Liver (tissue), 9 donors: ENCODE measurements around the gene SGCD. TPM values are rescaled to one million over a fixed set of nuclear protein-coding genes. Genes with fewer than 3 reads are reported as not detected.

ENCODE experiments used
- DNase-seq: peaks from one replicate; pipeline ENCODE4 v3.0.0-alpha.2; 2017; ENCODE audit warnings: low spot score
- H3K27ac ChIP-seq, 2 donors: one replicate each; pipeline ENCODE4 v1.7.0; 2013; ENCODE audit warnings: inconsistent platforms in 2 of 2, low read length in 2 of 2, control low read depth in 1 of 2, low read depth in 1 of 2, mild to moderate bottlenecking in 1 of 2
- H3K27me3 ChIP-seq, 4 donors: one replicate each; pipeline versions ENCODE4 v1.6.1 to v1.7.0; 2013; ENCODE audit warnings: low read length in 3 of 4, inconsistent platforms in 1 of 4, mild to moderate bottlenecking in 1 of 4, moderate library complexity in 1 of 4; ENCODE audit not compliant: control insufficient read depth in 4 of 4, insufficient read depth in 4 of 4
- H3K36me3 ChIP-seq, 4 donors: one replicate each; pipeline versions ENCODE4 v1.6.1 to v1.7.0; 2013; ENCODE audit warnings: low read length in 3 of 4, mild to moderate bottlenecking in 3 of 4, low read depth in 1 of 4, moderate library complexity in 1 of 4; ENCODE audit not compliant: control insufficient read depth in 4 of 4, insufficient read depth in 3 of 4
- H3K4me1 ChIP-seq, 4 donors: one replicate each; pipeline versions ENCODE4 v1.6.1 to v1.7.0; 2013; ENCODE audit warnings: low read length in 3 of 4, mild to moderate bottlenecking in 3 of 4, moderate library complexity in 1 of 4; ENCODE audit not compliant: control insufficient read depth in 4 of 4, insufficient read depth in 4 of 4
- H3K4me3 ChIP-seq, 3 donors: one replicate each; pipeline versions ENCODE4 v1.6.1 to v1.7.0; 2013; ENCODE audit warnings: low read length in 3 of 3, control low read depth in 1 of 3, low read depth in 1 of 3, mild to moderate bottlenecking in 1 of 3
- H3K9ac ChIP-seq, 2 donors: one replicate each; pipeline ENCODE4 v1.7.0; 2013; ENCODE audit warnings: low read length in 2 of 2, mild to moderate bottlenecking in 2 of 2, moderate library complexity in 2 of 2, control low read depth in 1 of 2, low read depth in 1 of 2
- H3K9me3 ChIP-seq, 4 donors: one replicate each; pipeline versions ENCODE4 v1.6.1 to v1.7.0; 2013; ENCODE audit warnings: low read length in 3 of 4; ENCODE audit not compliant: control insufficient read depth in 4 of 4
- FOXA1 ChIP-seq: IDR thresholded peaks from 2 replicates; pipeline ENCODE4 v1.6.1; 2016; ENCODE audit warnings: antibody characterized with exemption
- FOXA2 ChIP-seq: IDR thresholded peaks from 2 replicates; pipeline ENCODE4 v1.6.1; 2016; ENCODE audit warnings: antibody characterized with exemption
- GABPA ChIP-seq, 2 donors: IDR thresholded peaks in 1 of 2; conservative IDR thresholded peaks in 1 of 2; 2 replicates each; pipeline ENCODE4 v1.6.1; 2016; ENCODE audit warnings: antibody characterized with exemption in 2 of 2, mild to moderate bottlenecking in 1 of 2, moderate library complexity in 1 of 2
- HNF4A ChIP-seq, 2 donors: conservative IDR thresholded peaks; 2 replicates each; pipeline ENCODE4 v1.6.1; 2016; ENCODE audit warnings: antibody characterized with exemption in 2 of 2, mild to moderate bottlenecking in 2 of 2
- HNF4G ChIP-seq: IDR thresholded peaks from 2 replicates; pipeline ENCODE4 v1.6.1; 2016; ENCODE audit warnings: antibody characterized with exemption
- JUND ChIP-seq, 2 donors: IDR thresholded peaks; 2 replicates each; pipeline ENCODE4 v1.6.1; 2016; ENCODE audit warnings: antibody characterized with exemption in 2 of 2
- NR2F2 ChIP-seq: IDR thresholded peaks from 2 replicates; pipeline ENCODE4 v1.6.1; 2016; ENCODE audit warnings: antibody characterized with exemption
- RAD21 ChIP-seq, 2 donors: IDR thresholded peaks; 2 replicates each; pipeline ENCODE4 v1.6.1; 2016; ENCODE audit warnings: antibody characterized with exemption in 2 of 2, mild to moderate bottlenecking in 2 of 2
- REST ChIP-seq: IDR thresholded peaks from 2 replicates; pipeline ENCODE4 v1.6.1; 2016; ENCODE audit warnings: antibody characterized with exemption, mild to moderate bottlenecking
- RXRA ChIP-seq, 2 donors: IDR thresholded peaks; 2 replicates each; pipeline ENCODE4 v1.6.1; 2017 to 2018; ENCODE audit warnings: antibody characterized with exemption in 2 of 2, mild to moderate bottlenecking in 1 of 2
- TAF1 ChIP-seq: conservative IDR thresholded peaks from 2 replicates; pipeline ENCODE4 v1.6.1; 2016; ENCODE audit warnings: antibody characterized with exemption, mild to moderate bottlenecking
- YY1 ChIP-seq: IDR thresholded peaks from 2 replicates; pipeline ENCODE4 v1.6.1; 2016; ENCODE audit warnings: antibody characterized with exemption, mild to moderate bottlenecking
- ZBTB33 ChIP-seq: IDR thresholded peaks from 2 replicates; pipeline ENCODE4 v1.6.1; 2016; ENCODE audit warnings: antibody characterized with exemption
- WGBS: extraction: QIAGEN DNeasy Blood & Tissue Kit; methylation state at CpG from one replicate; pipeline ENCODE4 v1.1.7; 2013; 5-methylcytosine and 5-hydroxymethylcytosine counted together
- polyA plus RNA-seq, 2 donors: library from polyadenylated mRNA; stranded (reverse) in 1 of 2; unstranded in 1 of 2; fragments of 200-250 nt in 1 of 2; fragments of >200 nt in 1 of 2; fragmentation: Nextera tagmentation in 1 of 2; extraction: Ambion mirVana in 1 of 2; gene quantifications; one replicate each; pipeline versions ENCODE4 v1.2.1 to v1.2.3, GENCODE V29; 2013 to 2015
- total RNA-seq, 2 donors: library from RNA; depleted of rRNA; stranded (reverse); fragments of >200 nt; gene quantifications; one replicate each; pipeline ENCODE4 v1.2.3, GENCODE V29; 2014
- TF ChIP-seq, protein P1 (sequence below): IDR thresholded peaks from 2 replicates; pipeline ENCODE4 v1.6.1; 2016; ENCODE audit warnings: antibody characterized with exemption
- TF ChIP-seq, protein P2 (sequence below): IDR thresholded peaks from 2 replicates; pipeline ENCODE4 v1.6.1; 2016; ENCODE audit warnings: antibody characterized with exemption
- donor health status: healthy.
- donor health status: healthy.
- donor health status: healthy.
- donor health status: healthy.
- donor health status: healthy.

Gene SGCD
- total and polyA plus RNA-seq, 4 donors, result 0.35 to 1.7 (median 1.0) TPM

DNA sequence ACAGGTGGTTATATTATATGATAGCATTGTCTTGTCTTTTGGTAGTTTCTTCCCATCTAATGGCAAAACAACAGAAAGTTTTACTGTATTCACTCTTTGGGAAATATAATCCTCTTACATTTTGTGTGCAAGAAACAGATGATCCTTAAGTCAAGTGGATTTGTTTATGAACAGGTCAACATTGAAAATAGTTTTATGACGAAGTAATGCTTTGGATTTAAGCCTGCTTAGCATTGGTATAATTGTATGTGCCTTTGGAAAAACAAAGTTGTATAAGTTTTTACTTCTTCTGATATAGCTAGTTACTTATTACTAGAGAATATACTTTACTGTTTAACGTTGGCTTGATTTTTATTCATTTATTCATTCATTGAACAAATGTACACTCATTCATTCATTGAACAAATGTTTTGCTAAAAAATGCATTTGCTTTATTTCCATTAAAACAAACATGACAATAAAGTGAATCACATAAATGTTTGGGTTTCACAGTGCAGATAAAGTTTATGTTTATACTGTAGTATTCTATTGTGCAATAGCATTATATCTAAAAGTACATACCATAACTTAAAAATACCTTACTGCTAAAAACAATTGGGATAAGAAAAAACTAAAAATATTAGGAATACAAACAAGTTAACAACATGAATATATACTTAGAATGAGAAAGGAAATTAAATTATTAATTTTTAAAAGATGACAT is 12.3 kb downstream of the SGCD start:
- Histone ChIP-seq H3K36me3 (no peaks in the 10 kb centered on the region), H3K9me3 (no peaks in the 10 kb centered on the region), H3K9ac (no peak overlapping the region), H3K4me3 (no peak overlapping the region), H3K27me3 (no peaks in the 10 kb centered on the region), H3K4me1 (no peaks in the 10 kb centered on the region), H3K27ac (no peak overlapping the region)
- 80% methylated on average over 2 of the region's 2 CpGs for WGBS
- TF ChIP-seq FOXA2, result no peak
- no peak for TF ChIP-seq HNF4G
- TF ChIP-seq ZBTB33, result no peak
- TF ChIP-seq TAF1, result no peak
- TF ChIP-seq, protein P1, sequence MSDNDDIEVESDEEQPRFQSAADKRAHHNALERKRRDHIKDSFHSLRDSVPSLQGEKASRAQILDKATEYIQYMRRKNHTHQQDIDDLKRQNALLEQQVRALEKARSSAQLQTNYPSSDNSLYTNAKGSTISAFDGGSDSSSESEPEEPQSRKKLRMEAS, result no peak
- no peak for TF ChIP-seq GABPA (IDR thresholded peaks at IDR 0.05 in 1 of 2, conservative IDR thresholded peaks at IDR 0.05 in 1 of 2)
- TF ChIP-seq FOXA1, result no peak
- DNase-seq, result no peak

DNA sequence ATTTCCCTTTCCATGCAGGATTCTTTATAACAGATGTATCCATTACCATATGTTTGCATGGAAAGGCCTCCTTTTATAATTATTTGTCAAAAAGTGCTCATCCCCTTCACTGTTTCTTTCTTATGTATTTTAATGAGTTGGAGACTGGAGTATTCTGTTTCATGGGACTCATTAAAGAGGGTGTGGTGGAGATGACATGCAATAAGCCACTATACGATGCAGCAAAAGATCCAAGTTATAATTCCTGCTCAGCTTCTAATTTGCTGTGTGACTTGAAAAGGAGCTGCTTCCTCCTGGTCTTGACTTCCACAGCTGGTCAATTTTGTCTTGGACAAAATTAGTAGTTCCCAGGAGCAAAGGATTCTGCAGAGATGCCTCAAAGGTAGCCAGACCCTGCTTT is 13.9 kb downstream of the SGCD start:
- no peak overlapping the region for H3K27ac ChIP-seq
- no peaks in the 10 kb centered on the region for H3K27me3 ChIP-seq
- TF ChIP-seq RXRA (IDR thresholded peaks at IDR 0.05) (no peak), HNF4G (no peak), FOXA1 (no peak), JUND (IDR thresholded peaks at IDR 0.05) (no peak), YY1 (no peak), NR2F2 (no peak), RAD21 (IDR thresholded peaks at IDR 0.05) (no peak)
- TF ChIP-seq, protein P2, sequence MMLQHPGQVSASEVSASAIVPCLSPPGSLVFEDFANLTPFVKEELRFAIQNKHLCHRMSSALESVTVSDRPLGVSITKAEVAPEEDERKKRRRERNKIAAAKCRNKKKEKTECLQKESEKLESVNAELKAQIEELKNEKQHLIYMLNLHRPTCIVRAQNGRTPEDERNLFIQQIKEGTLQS, result no peak
- TF ChIP-seq, protein P1, result no peak
- DNase-seq, result no peak
- H3K4me1 ChIP-seq, result no peaks in the 10 kb centered on the region
- H3K9me3 ChIP-seq, result no peaks in the 10 kb centered on the region
- no peaks in the 10 kb centered on the region for H3K36me3 ChIP-seq
- 80% methylated on average over 1 of the region's 1 CpG for WGBS
- no peak overlapping the region for H3K4me3 ChIP-seq
- H3K9ac ChIP-seq, result no peak overlapping the region

DNA sequence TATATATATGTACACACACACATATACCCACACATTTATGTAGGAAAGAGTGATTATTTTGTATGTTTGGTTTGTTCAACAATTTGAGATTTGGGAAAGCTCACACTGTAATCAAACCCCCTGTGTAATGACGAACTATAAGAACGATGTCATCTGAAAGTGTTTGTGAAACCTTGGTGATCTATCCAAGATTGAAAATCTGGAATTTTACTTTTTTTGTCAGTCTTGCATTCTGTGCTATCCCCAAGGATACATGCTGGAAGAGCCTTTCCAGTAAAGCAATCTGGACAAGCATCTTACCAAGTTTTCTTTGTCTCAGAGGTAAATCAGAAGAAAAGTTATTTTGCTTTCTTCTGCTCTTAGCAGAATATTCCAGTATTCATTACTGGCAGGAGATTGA is 23.3 kb downstream of the SGCD start:
- WGBS, result 95% methylated on average over 2 of the region's 2 CpGs
- Histone ChIP-seq H3K27ac (no peak overlapping the region), H3K4me3 (no peak overlapping the region), H3K27me3 (no peaks in the 10 kb centered on the region), H3K4me1 (no peaks in the 10 kb centered on the region), H3K9ac (no peak overlapping the region), H3K36me3 (no peaks in the 10 kb centered on the region), H3K9me3 (no peaks in the 10 kb centered on the region)
- TF ChIP-seq, protein P1, result no peak
- no peak for TF ChIP-seq HNF4G
- no peak for TF ChIP-seq RXRA (IDR thresholded peaks at IDR 0.05)
- TF ChIP-seq FOXA2, result no peak
- no peak for TF ChIP-seq REST
- no peak for TF ChIP-seq HNF4A (conservative IDR thresholded peaks at IDR 0.05)
- no peak for TF ChIP-seq FOXA1
- TF ChIP-seq GABPA (IDR thresholded peaks at IDR 0.05 in 1 of 2, conservative IDR thresholded peaks at IDR 0.05 in 1 of 2), result no peak
- no peak for TF ChIP-seq RAD21 (IDR thresholded peaks at IDR 0.05)
- no peak for DNase-seq
